K562 (cell line): Measurements from ENCODE around the gene HDAC5. TPM values are rescaled to one million over a fixed set of nuclear protein-coding genes. Genes with fewer than 3 reads are reported as not detected.

Experiments used
- FOXJ2 ChIP-seq: fragments of 200-800 bp; sonication (Bioruptor generic); IDR thresholded peaks from 2 replicates; pipeline ENCODE4 v1.6.1; 2016; ENCODE audit warnings: missing genetic modification characterization, missing compliant biosample characterization
- HDGF ChIP-seq: fragments of 450-650 bp; IDR thresholded peaks from 2 replicates; pipeline ENCODE4 v1.6.1; 2016
- ILF3 ChIP-seq: fragments of 450-650 bp; IDR thresholded peaks from 2 replicates; pipeline ENCODE4 v1.6.1; 2018; ENCODE audit warnings: antibody characterized with exemption, mild to moderate bottlenecking, moderate library complexity, borderline replicate concordance
- KLF13 ChIP-seq: fragments of 450-650 bp; IDR thresholded peaks from 2 replicates; pipeline ENCODE4 v1.6.1; 2016; ENCODE audit warnings: missing genetic modification characterization, low read depth, mild to moderate bottlenecking, missing compliant biosample characterization, moderate library complexity, borderline replicate concordance
- MCM2 ChIP-seq: fragments of 450-650 bp; IDR thresholded peaks from 2 replicates; pipeline ENCODE4 v1.6.1; 2017; ENCODE audit warnings: low read depth, mild to moderate bottlenecking
- NONO ChIP-seq, 2 experiments: fragments of 200-400 bp in 1 of 2; fragments of 450-650 bp in 1 of 2; formaldehyde crosslinking in 1 of 2; IDR thresholded peaks; 2 replicates each; pipeline ENCODE4 v1.6.1; 2017; ENCODE audit warnings: low read depth in 2 of 2, mild to moderate bottlenecking in 2 of 2, moderate library complexity in 2 of 2, low read length in 1 of 2
- PHTF2 ChIP-seq: fragments of 250-450 bp; sonication (Bioruptor Pico); IDR thresholded peaks from 2 replicates; pipeline ENCODE4 v1.5.0; 2021; ENCODE audit warnings: mild to moderate bottlenecking
- POLR2A ChIP-seq: fragments of 450-650 bp; conservative IDR thresholded peaks from 2 replicates; pipeline ENCODE4 v1.6.1; 2016
- POLR2B ChIP-seq: fragments of 450-650 bp; IDR thresholded peaks from 2 replicates; pipeline ENCODE4 v1.6.1; 2018; ENCODE audit warnings: low read depth; ENCODE audit not compliant: partially characterized antibody
- STAT5A ChIP-seq: IDR thresholded peaks from 2 replicates; pipeline ENCODE4 v1.6.1; 2012; ENCODE audit warnings: low read length, inconsistent platforms, borderline replicate concordance
- U2AF1 ChIP-seq: fragments of 200-400 bp; formaldehyde crosslinking; optimal IDR thresholded peaks from 2 replicates; pipeline ENCODE3; 2017; ENCODE audit warnings: mild to moderate bottlenecking, low read depth, low read length, moderate library complexity
- WHSC1 ChIP-seq: IDR thresholded peaks from one replicate; pipeline ENCODE4 v1.6.1; 2012; ENCODE audit warnings: low read length, control low read depth, inconsistent platforms
- YBX1 ChIP-seq: fragments of 450-650 bp; IDR thresholded peaks from 2 replicates; pipeline ENCODE4 v1.7.1; 2016; ENCODE audit warnings: mild to moderate bottlenecking
- ZNF395 ChIP-seq: fragments of 200-800 bp; sonication (Bioruptor generic); IDR thresholded peaks from 2 replicates; pipeline ENCODE4 v1.6.1; 2017; ENCODE audit warnings: missing genetic modification characterization, missing compliant biosample characterization
- ZNF41 ChIP-seq: fragments of 250-450 bp; sonication (Bioruptor Pico); conservative IDR thresholded peaks from 2 replicates; pipeline ENCODE4 v1.4.0; 2020; ENCODE audit warnings: mild to moderate bottlenecking
- ZNF695 ChIP-seq: fragments of 450-650 bp; formaldehyde crosslinking; IDR thresholded peaks from 2 replicates; pipeline ENCODE4 v1.4.0; 2020; ENCODE audit warnings: mild to moderate bottlenecking, moderate library complexity
- ZNF75A ChIP-seq: fragments of 450-650 bp; formaldehyde crosslinking; IDR thresholded peaks from 2 replicates; pipeline ENCODE4 v1.4.0; 2020; ENCODE audit warnings: mild to moderate bottlenecking
- polyA plus RNA-seq, 8 experiments: library from polyadenylated mRNA; depleted of rRNA in 4 of 8; stranded (reverse) in 5 of 8; unstranded in 3 of 8; fragments of >200 nt; fragmentation: Nextera tagmentation in 2 of 8; fragmentation: Illumina TruSeq in 1 of 8; extraction: Ambion mirVana in 2 of 8; extraction: Trizol in 1 of 8; gene quantifications; 2 replicates each; pipeline versions ENCODE4 v1.2.1 to v1.2.3, GENCODE V29; 2011 to 2014; ENCODE audit warnings: inconsistent platforms in 1 of 8, missing spikeins in 1 of 8
- total RNA-seq, 7 experiments: library from RNA; depleted of rRNA in 6 of 7; stranded (reverse); fragments of >200 nt in 6 of 7; fragmentation: Illumina TruSeq in 2 of 7; extraction: Trizol in 2 of 7; gene quantifications; 2 replicates each; pipeline versions ENCODE4 v1.2.1 to v1.2.3, GENCODE V29; 2011 to 2021; ENCODE audit warnings: low replicate concordance in 1 of 7
- TF ChIP-seq, protein P1 (sequence below): sonication (generic); formaldehyde crosslinking; IDR thresholded peaks from 2 replicates; pipeline ENCODE4 v1.8.0; 2023; ENCODE audit warnings: mild to moderate bottlenecking, missing genetic modification reagents
- TF ChIP-seq, protein P2 (sequence below): sonication (generic); formaldehyde crosslinking; IDR thresholded peaks from 2 replicates; pipeline ENCODE4 v1.5.0; 2020; ENCODE audit warnings: missing genetic modification reagents
- TF ChIP-seq, protein P3 (sequence below): fragments of 450-650 bp; formaldehyde crosslinking; IDR thresholded peaks from 2 replicates; pipeline ENCODE4 v1.4.0; 2022; ENCODE audit warnings: missing genetic modification characterization
- TF ChIP-seq, protein P4 (sequence below): fragments of 250-450 bp; sonication (Bioruptor Pico); IDR thresholded peaks from 2 replicates; pipeline ENCODE4 v1.6.1; 2021; ENCODE audit warnings: mild to moderate bottlenecking
- TF ChIP-seq, protein P5 (sequence below): fragments of 450-650 bp; formaldehyde crosslinking; IDR thresholded peaks from 2 replicates; pipeline ENCODE4 v1.4.0; 2020; ENCODE audit warnings: mild to moderate bottlenecking, moderate library complexity

HDAC5 gene
- total and polyA plus RNA-seq, 9 of the 15 experiments (the other 6 are each of a cell fraction or from before 2014, with no cell fraction given) = 0.45 to 26.2 (median 16.4) TPM

GRCh38 chr17:44137891-44138709, 14.7 kb upstream of the HDAC5 start (continued):
- TF ChIP-seq, protein P1, sequence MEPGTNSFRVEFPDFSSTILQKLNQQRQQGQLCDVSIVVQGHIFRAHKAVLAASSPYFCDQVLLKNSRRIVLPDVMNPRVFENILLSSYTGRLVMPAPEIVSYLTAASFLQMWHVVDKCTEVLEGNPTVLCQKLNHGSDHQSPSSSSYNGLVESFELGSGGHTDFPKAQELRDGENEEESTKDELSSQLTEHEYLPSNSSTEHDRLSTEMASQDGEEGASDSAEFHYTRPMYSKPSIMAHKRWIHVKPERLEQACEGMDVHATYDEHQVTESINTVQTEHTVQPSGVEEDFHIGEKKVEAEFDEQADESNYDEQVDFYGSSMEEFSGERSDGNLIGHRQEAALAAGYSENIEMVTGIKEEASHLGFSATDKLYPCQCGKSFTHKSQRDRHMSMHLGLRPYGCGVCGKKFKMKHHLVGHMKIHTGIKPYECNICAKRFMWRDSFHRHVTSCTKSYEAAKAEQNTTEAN (CRISPR knock-in tag) = 0 out of 2 replicates have a peak, but pooled peaks have one; percentile 29
- no peak for TF ChIP-seq YBX1
- no peak for TF ChIP-seq FOXJ2
- TF ChIP-seq, protein P2, sequence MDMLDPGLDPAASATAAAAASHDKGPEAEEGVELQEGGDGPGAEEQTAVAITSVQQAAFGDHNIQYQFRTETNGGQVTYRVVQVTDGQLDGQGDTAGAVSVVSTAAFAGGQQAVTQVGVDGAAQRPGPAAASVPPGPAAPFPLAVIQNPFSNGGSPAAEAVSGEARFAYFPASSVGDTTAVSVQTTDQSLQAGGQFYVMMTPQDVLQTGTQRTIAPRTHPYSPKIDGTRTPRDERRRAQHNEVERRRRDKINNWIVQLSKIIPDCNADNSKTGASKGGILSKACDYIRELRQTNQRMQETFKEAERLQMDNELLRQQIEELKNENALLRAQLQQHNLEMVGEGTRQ = no peak
- TF ChIP-seq, protein P3, sequence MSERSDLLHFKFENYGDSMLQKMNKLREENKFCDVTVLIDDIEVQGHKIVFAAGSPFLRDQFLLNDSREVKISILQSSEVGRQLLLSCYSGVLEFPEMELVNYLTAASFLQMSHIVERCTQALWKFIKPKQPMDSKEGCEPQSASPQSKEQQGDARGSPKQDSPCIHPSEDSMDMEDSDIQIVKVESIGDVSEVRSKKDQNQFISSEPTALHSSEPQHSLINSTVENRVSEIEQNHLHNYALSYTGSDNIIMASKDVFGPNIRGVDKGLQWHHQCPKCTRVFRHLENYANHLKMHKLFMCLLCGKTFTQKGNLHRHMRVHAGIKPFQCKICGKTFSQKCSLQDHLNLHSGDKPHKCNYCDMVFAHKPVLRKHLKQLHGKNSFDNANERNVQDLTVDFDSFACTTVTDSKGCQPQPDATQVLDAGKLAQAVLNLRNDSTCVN = no peak
- no peak for TF ChIP-seq ILF3
- TF ChIP-seq MCM2 = no peak
- TF ChIP-seq KLF13 (tag) = 0 out of 2 replicates have a peak, but pooled peaks have one; percentile 38
- 0 out of 2 replicates have a peak, but pooled peaks have one; percentile 8 for TF ChIP-seq STAT5A
- TF ChIP-seq ZNF395 (CRISPR knock-in tag) = no peak
- no peak for TF ChIP-seq ZNF41
- no peak for TF ChIP-seq WHSC1
- peak; percentile 65 for TF ChIP-seq POLR2A
- TF ChIP-seq, protein P4, sequence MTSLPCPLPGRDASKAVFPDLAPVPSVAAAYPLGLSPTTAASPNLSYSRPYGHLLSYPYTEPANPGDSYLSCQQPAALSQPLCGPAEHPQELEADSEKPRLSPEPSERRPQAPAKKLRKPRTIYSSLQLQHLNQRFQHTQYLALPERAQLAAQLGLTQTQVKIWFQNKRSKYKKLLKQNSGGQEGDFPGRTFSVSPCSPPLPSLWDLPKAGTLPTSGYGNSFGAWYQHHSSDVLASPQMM = no peak
- TF ChIP-seq U2AF1 = no peak
- TF ChIP-seq POLR2B = peak; percentile 71
- TF ChIP-seq ZNF75A = no peak
- TF ChIP-seq NONO (IDR thresholded peaks at IDR 0.05; ENCODE audit: low read depth in 2 of 2, low read length in 1 of 2) = no peak
- no peak for TF ChIP-seq PHTF2 (CRISPR knock-in tag)
- TF ChIP-seq HDGF = no peak
- TF ChIP-seq, protein P5, sequence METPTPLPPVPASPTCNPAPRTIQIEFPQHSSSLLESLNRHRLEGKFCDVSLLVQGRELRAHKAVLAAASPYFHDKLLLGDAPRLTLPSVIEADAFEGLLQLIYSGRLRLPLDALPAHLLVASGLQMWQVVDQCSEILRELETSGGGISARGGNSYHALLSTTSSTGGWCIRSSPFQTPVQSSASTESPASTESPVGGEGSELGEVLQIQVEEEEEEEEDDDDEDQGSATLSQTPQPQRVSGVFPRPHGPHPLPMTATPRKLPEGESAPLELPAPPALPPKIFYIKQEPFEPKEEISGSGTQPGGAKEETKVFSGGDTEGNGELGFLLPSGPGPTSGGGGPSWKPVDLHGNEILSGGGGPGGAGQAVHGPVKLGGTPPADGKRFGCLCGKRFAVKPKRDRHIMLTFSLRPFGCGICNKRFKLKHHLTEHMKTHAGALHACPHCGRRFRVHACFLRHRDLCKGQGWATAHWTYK (CRISPR knock-in tag) = no peak
- TF ChIP-seq ZNF695 (CRISPR knock-in tag) = no peak
